Smooth muscle cell (in vitro differentiated cells): Measurements from ENCODE around the gene UQCRHL. TPM values are rescaled to one million over a fixed set of nuclear protein-coding genes. Genes with fewer than 3 reads are reported as not detected.

Experiments used
- DNase-seq: peaks from one replicate; lab custom pipeline; 2025; ENCODE audit not compliant: unreplicated experiment; lab: John Stamatoyannopoulos, UW
- H2AFZ ChIP-seq: fragments of 200-600 bp; sonication (generic); 2 replicates; pipeline ENCODE4 v1.6.0; 2016; ENCODE audit warnings: antibody characterized with exemption, low read depth, mild to moderate bottlenecking
- H3F3A ChIP-seq: fragments of 200-600 bp; sonication (generic); 2 replicates; pipeline ENCODE4 v1.6.0; 2017; ENCODE audit warnings: antibody characterized with exemption, low read depth
- H3K27ac ChIP-seq: fragments of 200-600 bp; sonication (generic); 2 replicates; pipeline ENCODE4 v1.5.1; 2016; ENCODE audit warnings: low read depth, mild to moderate bottlenecking
- H3K27me3 ChIP-seq: fragments of 200-600 bp; sonication (generic); 2 replicates; pipeline ENCODE4 v1.6.1; 2016; ENCODE audit warnings: low read depth, mild to moderate bottlenecking
- H3K36me3 ChIP-seq: fragments of 200-600 bp; sonication (generic); 2 replicates; pipeline ENCODE4 v1.5.1; 2016; ENCODE audit warnings: low read depth
- H3K4me1 ChIP-seq: fragments of 200-600 bp; sonication (generic); 2 replicates; pipeline ENCODE4 v1.5.1; 2016; ENCODE audit warnings: low read depth
- H3K4me2 ChIP-seq: fragments of 200-600 bp; sonication (generic); 2 replicates; pipeline ENCODE4 v1.6.0; 2016; ENCODE audit warnings: mild to moderate bottlenecking
- H3K4me3 ChIP-seq: fragments of 200-600 bp; sonication (generic); 2 replicates; pipeline ENCODE4 v1.5.1; 2016; ENCODE audit warnings: mild to moderate bottlenecking
- H3K79me2 ChIP-seq: fragments of 200-600 bp; sonication (generic); 2 replicates; pipeline ENCODE4 v1.6.0; 2016; ENCODE audit warnings: low read depth, mild to moderate bottlenecking
- H3K9ac ChIP-seq: fragments of 200-600 bp; sonication (generic); 2 replicates; pipeline ENCODE4 v1.6.0; 2016; ENCODE audit warnings: low read depth
- H3K9me3 ChIP-seq: fragments of 200-600 bp; sonication (generic); replicated peaks from 2 replicates; pipeline ENCODE4 v1.5.1; 2016; ENCODE audit warnings: low read depth
- H4K20me1 ChIP-seq: fragments of 200-600 bp; sonication (generic); 2 replicates; pipeline ENCODE4 v1.6.0; 2016; ENCODE audit warnings: low read depth
- WGBS: methylation state at CpG from one replicate; pipeline ENCODE4 v1.1.7; 2016; ENCODE audit warnings: low lambda C conversion rate; 5-methylcytosine and 5-hydroxymethylcytosine counted together
- polyA plus RNA-seq: library from polyadenylated mRNA; unstranded; fragments of >200 nt; fragmentation: Nextera tagmentation; extraction: Ambion mirVana; gene quantifications from 2 replicates; pipeline ENCODE4 v1.2.1, GENCODE V29; 2016
- total RNA-seq: library from RNA; depleted of rRNA; stranded (reverse); fragments of >200 nt; gene quantifications from 2 replicates; pipeline ENCODE4 v1.2.3, GENCODE V29; 2014
- TF ChIP-seq, protein P1 (sequence below): fragments of 200-600 bp; sonication (generic); IDR thresholded peaks from 2 replicates; pipeline ENCODE4 v1.5.1; 2017; ENCODE audit warnings: borderline replicate concordance, mild to moderate bottlenecking, antibody characterized with exemption; ENCODE audit not compliant: insufficient read depth, poor library complexity, severe bottlenecking

The UQCRHL gene
- total and polyA plus RNA-seq, 2 experiments from 2014 or later, result 1.1 to 4.4 TPM

- H3K79me2 ChIP-seq, result peaks cover 58% of the 10 kb centered on the region
- WGBS, result 69% methylated on average over 8 of the region's 8 CpGs
Measured at GRCh38 chr1:15761366-15762128, 45.9 kb downstream of the UQCRHL start.

GRCh38 chr1:15760520-15761211 lies 46.8 kb downstream of the UQCRHL start:
- DNase-seq, result peak; percentile 13
- TF ChIP-seq, protein P1, sequence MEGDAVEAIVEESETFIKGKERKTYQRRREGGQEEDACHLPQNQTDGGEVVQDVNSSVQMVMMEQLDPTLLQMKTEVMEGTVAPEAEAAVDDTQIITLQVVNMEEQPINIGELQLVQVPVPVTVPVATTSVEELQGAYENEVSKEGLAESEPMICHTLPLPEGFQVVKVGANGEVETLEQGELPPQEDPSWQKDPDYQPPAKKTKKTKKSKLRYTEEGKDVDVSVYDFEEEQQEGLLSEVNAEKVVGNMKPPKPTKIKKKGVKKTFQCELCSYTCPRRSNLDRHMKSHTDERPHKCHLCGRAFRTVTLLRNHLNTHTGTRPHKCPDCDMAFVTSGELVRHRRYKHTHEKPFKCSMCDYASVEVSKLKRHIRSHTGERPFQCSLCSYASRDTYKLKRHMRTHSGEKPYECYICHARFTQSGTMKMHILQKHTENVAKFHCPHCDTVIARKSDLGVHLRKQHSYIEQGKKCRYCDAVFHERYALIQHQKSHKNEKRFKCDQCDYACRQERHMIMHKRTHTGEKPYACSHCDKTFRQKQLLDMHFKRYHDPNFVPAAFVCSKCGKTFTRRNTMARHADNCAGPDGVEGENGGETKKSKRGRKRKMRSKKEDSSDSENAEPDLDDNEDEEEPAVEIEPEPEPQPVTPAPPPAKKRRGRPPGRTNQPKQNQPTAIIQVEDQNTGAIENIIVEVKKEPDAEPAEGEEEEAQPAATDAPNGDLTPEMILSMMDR, result no peak
- Histone ChIP-seq H3K27ac (peak overlapping the region; percentile 66), H3K4me3 (peak overlapping the region; percentile 86), H3K79me2 (peaks cover 58% of the 10 kb centered on the region), H4K20me1 (peaks cover 53% of the 10 kb centered on the region), H3F3A (peaks cover 15% of the 10 kb centered on the region), H3K9me3 (no peaks in the 10 kb centered on the region), H3K4me1 (peaks cover 37% of the 10 kb centered on the region), H3K27me3 (no peaks in the 10 kb centered on the region), H2AFZ (no peak overlapping the region), H3K4me2 (peak overlapping the region; percentile 90), H3K9ac (peak overlapping the region; percentile 50), H3K36me3 (no peaks in the 10 kb centered on the region)
- 4% methylated on average over 12 of the region's 12 CpGs for WGBS

More at GRCh38 chr1:15761366-15762128, 45.9 kb downstream of the UQCRHL start:
- Histone ChIP-seq H3K36me3 (no peaks in the 10 kb centered on the region), H3K4me1 (peaks cover 37% of the 10 kb centered on the region), H3F3A (peaks cover 15% of the 10 kb centered on the region), H3K4me2 (peak overlapping the region; percentile 90), H3K27me3 (no peaks in the 10 kb centered on the region), H3K9ac (peak overlapping the region; percentile 50), H3K9me3 (no peaks in the 10 kb centered on the region), H2AFZ (no peak overlapping the region), H4K20me1 (peaks cover 62% of the 10 kb centered on the region), H3K27ac (peak overlapping the region; percentile 66), H3K4me3 (peak overlapping the region; percentile 86)
- no peak for DNase-seq
- TF ChIP-seq, protein P1, result no peak

DNA sequence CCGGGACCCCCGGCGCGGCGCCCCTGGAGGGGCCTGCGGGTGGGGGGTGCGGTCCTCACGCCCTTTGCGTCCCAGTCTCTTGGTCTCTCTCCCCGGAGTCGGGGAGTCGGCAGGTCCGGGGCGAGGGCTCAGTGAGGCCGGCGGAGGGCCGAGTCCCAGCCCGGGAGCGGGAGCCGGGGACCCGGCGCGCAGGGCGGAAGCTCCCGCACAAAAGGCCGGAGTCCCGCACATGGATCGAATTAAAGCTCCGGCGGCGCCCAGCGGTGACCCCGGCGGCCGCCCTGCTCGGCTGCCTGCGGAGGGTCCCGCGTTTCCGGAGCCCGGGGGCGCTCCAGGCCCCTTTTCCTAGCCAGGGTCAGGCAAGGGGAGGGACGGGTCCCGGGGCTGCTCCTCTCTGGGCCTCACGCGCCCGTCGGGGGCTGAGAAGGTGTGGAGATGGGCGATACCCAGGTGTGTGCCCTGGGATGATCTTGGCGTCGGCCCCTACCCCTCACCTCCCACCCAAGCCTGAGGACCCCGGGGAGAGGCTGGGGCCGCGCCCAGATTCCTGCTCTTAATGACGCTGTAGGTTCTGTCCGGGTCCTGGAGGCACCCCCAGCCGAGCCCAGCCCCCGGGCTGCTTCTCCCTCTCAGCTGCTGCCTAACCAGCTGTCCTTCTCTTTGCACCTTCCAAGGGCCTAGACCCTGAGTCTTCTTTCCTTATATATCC lies 48.3 kb downstream of the UQCRHL start:
- H3K4me1 ChIP-seq, result peaks cover 37% of the 10 kb centered on the region
- H3K27ac ChIP-seq, result peak overlapping the region; percentile 66
- peaks cover 15% of the 10 kb centered on the region for H3F3A ChIP-seq
- H3K9ac ChIP-seq, result peak overlapping the region; percentile 88
- no peaks in the 10 kb centered on the region for H3K36me3 ChIP-seq
- TF ChIP-seq, protein P1, result no peak
- H3K4me2 ChIP-seq, result peak overlapping the region; percentile 90
- H3K4me3 ChIP-seq, result peak overlapping the region; percentile 86
- under 1% methylated on average over 35 of the region's 58 CpGs for WGBS
- H3K9me3 ChIP-seq, result no peaks in the 10 kb centered on the region
- peaks cover 48% of the 10 kb centered on the region for H3K79me2 ChIP-seq
- no peak for DNase-seq
- H2AFZ ChIP-seq, result peak overlapping the region; percentile 36
- no peaks in the 10 kb centered on the region for H3K27me3 ChIP-seq
- H4K20me1 ChIP-seq, result peaks cover 38% of the 10 kb centered on the region
